Naive B cell (primary cell): ENCODE results near the gene ITPR3. TPM values are rescaled to one million over a fixed set of nuclear protein-coding genes. Genes with fewer than 3 reads are reported as not detected.
A peak's percentile ranks its signal among the peaks of the same experiment; 100 is the strongest.

Source experiments
- ATAC-seq, 2 donors: fragments of 150-1000 bp; cut with Tn5 transposase; 2 replicates each; pipeline ENCODE4 v1.10.0; 2021; ENCODE audit warnings: low read depth in 2 of 2, mild to moderate bottlenecking in 2 of 2, moderate library complexity in 2 of 2
- DNase-seq: peaks from one replicate; pipeline ENCODE4 v3.0.0; 2022
- H3K27ac Mint-ChIP-seq, 6 donors: one replicate each; pipeline ENCODE4 v1.8.0; 2020 to 2022; ENCODE audit warnings: mild to moderate bottlenecking in 6 of 6, mixed read lengths in 6 of 6, moderate library complexity in 5 of 6, inconsistent platforms in 2 of 6
- H3K27me3 Mint-ChIP-seq, 3 donors: one replicate each; pipeline ENCODE4 v1.8.0; 2021 to 2022; ENCODE audit warnings: mixed read lengths in 3 of 3, mild to moderate bottlenecking in 1 of 3
- H3K36me3 Mint-ChIP-seq, 2 donors: one replicate each; pipeline ENCODE4 v1.8.0; 2020 to 2022; ENCODE audit warnings: mixed read lengths in 2 of 2, inconsistent platforms in 1 of 2, mild to moderate bottlenecking in 1 of 2
- H3K4me1 Mint-ChIP-seq, 3 donors: one replicate each; pipeline ENCODE4 v1.8.0; 2020 to 2022; ENCODE audit warnings: mixed read lengths in 3 of 3, inconsistent platforms in 1 of 3, mild to moderate bottlenecking in 1 of 3, moderate library complexity in 1 of 3
- H3K4me3 Mint-ChIP-seq, 8 donors: one replicate each; pipeline ENCODE4 v1.8.0; 2020 to 2022; ENCODE audit warnings: mild to moderate bottlenecking in 8 of 8, mixed read lengths in 8 of 8, moderate library complexity in 8 of 8, inconsistent platforms in 2 of 8
- H3K9me3 Mint-ChIP-seq, 7 donors: one replicate each; pipeline ENCODE4 v1.8.0; 2020 to 2022; ENCODE audit warnings: mixed read lengths in 7 of 7, mild to moderate bottlenecking in 5 of 7, inconsistent platforms in 2 of 7, moderate library complexity in 1 of 7
- polyA plus RNA-seq, 6 donors: library from polyadenylated mRNA; unstranded; fragments of 300-500 nt; fragmentation: Illumina TruSeq; gene quantifications; one replicate each; pipeline ENCODE4 v1.2.3, GENCODE V29; 2021; ENCODE audit warnings: low read depth in 6 of 6

ITPR3 gene
- polyA plus RNA-seq, 6 donors from 2014 or later: 0.22 to 6.4 (median 1.7) TPM

DNA sequence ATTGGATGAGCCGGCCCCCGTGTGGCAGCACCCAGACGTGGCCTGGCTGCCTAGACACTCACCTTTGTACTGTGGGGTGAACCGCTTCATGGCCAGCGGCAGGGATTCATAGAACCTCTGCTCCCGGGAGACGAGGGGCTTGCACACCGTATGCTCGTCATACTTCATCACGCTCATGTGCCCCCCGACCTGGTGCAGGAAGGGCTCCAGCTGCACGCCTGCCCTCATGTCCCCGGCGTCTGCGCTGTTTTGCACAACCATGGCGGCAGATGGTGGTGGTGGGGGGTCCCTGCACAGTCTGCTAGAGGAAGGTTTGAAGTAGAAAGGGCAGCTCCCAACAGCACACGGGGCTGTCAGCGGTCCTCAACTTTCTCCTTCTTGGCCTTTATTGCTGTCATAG, 114.1 kb downstream of the ITPR3 start:
- no peaks in the 10 kb centered on the region for H3K27me3 Mint-ChIP-seq
- no peaks in the 10 kb centered on the region for H3K4me1 Mint-ChIP-seq
- no peak overlapping the region for H3K4me3 Mint-ChIP-seq
- DNase-seq (no peak), ATAC-seq (no peak)
- no peaks in the 10 kb centered on the region for H3K36me3 Mint-ChIP-seq
- H3K9me3 Mint-ChIP-seq: no peaks in the 10 kb centered on the region
- H3K27ac Mint-ChIP-seq: no peak overlapping the region

DNA sequence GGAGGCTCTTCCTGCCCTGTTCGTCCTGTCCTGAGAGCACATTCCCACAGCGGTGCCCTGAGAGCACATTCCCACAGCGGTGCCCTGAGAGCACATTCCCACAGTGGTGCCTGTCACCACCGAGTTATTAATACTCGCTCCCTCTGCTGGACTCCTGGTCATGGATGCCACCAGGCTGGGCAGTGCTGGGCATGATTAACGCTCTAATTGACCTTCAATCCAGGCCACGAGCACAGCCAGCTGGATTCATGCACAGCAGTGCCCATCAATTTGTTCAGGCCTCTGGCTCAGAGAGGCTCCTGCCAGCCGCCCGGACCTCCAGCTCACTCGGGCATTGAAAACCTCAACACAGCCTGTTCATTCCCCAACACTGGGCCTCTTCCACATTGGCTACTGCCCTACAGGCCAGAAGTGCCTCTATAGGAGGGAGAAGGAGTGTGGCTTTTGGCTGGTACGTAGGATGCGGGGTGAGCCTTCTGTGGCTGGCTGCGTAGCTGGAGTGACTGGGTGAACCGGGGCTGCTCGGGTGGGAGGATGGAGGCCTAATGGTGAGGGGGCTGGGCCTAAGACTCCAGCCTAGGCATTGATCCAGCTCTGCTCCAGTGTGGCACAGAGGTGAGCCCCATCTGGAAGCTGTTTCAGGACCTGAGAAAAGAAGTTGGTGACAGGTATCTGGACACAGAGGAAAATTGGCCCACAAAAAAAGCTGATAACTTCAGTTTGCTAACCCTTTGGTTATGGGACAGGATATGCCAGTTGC, 116.3 kb downstream of the ITPR3 start:
- peak overlapping the region in 1 of 6 donors; percentile 49 for H3K27ac Mint-ChIP-seq
- no peak for DNase-seq
- ATAC-seq: no peak

DNA sequence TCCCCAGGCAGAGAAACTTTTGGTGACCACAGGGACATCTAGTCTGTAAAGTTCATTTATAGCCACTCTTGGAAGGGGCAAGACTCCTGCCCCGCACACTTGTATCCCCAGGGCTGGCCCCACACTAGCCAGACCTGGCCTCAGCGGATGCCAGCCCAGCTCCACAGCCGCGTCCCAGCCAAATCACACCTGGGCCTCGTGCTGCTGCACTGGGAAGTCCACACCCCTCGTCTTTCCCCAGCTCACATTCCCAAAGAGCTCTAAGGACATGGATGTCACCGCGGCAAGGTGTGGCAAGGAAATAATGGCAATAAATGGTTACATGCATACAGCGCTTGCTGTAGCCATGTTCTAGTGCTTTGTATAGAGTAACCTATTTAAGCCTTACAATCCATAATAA, 117.0 kb downstream of the ITPR3 start:
- no peak overlapping the region for H3K27ac Mint-ChIP-seq
- no peak overlapping the region for H3K4me3 Mint-ChIP-seq
- no peaks in the 10 kb centered on the region for H3K36me3 Mint-ChIP-seq
- H3K4me1 Mint-ChIP-seq: peaks cover 0 to 4% (median 0%) of the 10 kb centered on the region in 3 donors
- ATAC-seq (no peak), DNase-seq (no peak)
- peaks cover 7 to 13% (median 11%) of the 10 kb centered on the region in 3 donors for H3K27me3 Mint-ChIP-seq
- no peaks in the 10 kb centered on the region for H3K9me3 Mint-ChIP-seq

More for the DNA sequence above, 116.3 kb downstream of the ITPR3 start:
- Mint-ChIP-seq H3K9me3 (no peaks in the 10 kb centered on the region), H3K4me3 (no peak overlapping the region), H3K4me1 (no peaks in the 10 kb centered on the region), H3K27me3 (peaks cover 3 to 6% (median 4%) of the 10 kb centered on the region in 3 donors), H3K36me3 (no peaks in the 10 kb centered on the region)

DNA sequence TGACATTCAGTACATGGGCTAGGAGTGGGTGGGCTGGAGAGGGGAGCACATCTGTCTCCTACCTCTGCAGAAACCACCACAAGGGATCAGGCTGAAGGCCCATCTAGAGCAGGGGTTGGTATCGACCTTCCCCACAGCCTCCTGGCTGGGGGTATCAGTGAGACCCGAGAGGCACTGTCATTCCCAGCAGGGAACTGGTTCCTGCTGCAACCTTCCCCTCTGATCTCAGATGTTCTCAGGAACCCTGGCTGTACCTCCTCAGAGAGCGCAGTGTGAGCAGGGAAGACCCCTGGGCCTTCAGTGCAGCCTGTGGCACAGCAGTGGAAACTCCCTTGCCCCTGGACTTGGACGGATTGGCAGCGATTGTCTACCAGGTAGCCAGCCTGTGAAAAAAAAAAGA, 117.8 kb downstream of the ITPR3 start:
- Mint-ChIP-seq H3K27me3 (peaks cover 7 to 13% (median 11%) of the 10 kb centered on the region in 3 donors), H3K4me1 (peaks cover 0 to 4% (median 0%) of the 10 kb centered on the region in 3 donors), H3K4me3 (no peak overlapping the region), H3K9me3 (no peaks in the 10 kb centered on the region), H3K36me3 (no peaks in the 10 kb centered on the region), H3K27ac (no peak overlapping the region)
- DNase-seq: no peak
- ATAC-seq: no peak

DNA sequence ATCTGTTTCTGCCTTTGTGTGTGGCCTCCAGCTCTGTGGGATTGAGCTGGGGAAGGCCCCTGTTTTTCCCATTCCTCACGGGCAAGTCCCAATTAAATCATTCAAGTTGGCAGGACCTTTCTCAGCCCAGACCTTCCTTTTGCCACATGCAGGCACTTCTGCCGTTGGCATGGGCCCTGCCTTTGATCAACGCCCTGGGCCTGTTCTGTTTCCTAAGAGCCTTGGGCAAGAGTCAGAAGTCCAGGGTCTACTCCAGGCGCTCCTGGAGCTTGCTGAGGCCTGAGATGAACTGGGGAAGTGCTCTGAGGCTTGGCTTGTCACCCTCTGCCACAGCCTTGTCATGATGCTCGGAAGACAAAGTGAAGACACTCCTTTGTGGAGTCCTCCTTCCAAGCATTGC, 118.4 kb downstream of the ITPR3 start:
- Mint-ChIP-seq H3K4me3 (no peak overlapping the region), H3K9me3 (no peaks in the 10 kb centered on the region), H3K4me1 (peaks cover 5 to 7% (median 6%) of the 10 kb centered on the region in 3 donors), H3K27me3 (peaks cover 7 to 13% (median 11%) of the 10 kb centered on the region in 3 donors), H3K36me3 (no peaks in the 10 kb centered on the region), H3K27ac (peak overlapping the region in 1 of 6 donors; percentile 54)
- DNase-seq (no peak), ATAC-seq (no peak)

DNA sequence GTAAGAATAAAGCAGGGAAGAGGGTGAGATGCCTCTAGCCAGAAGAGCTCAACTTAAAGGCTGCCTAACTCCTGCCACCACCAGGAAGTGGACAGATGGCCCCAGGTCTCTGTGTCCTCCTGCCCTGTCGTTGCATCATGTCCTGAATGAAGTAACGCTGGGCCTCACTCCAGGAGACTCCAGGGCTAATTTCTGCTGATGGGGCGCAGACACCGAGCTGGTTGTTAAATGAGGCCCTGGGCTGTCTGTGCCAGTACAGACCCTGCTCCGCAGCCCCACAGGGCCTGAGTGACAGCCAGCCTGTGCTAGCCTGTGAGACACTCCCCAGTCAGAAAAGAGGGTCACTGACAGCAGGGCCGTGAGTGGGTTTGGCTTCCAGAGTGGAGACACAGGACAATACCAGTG, 119.1 kb downstream of the ITPR3 start:
- ATAC-seq (no peak), DNase-seq (no peak)
- no peak overlapping the region for H3K4me3 Mint-ChIP-seq
- peaks cover 5 to 7% (median 6%) of the 10 kb centered on the region in 3 donors for H3K4me1 Mint-ChIP-seq
- peaks cover 7 to 13% (median 11%) of the 10 kb centered on the region in 3 donors for H3K27me3 Mint-ChIP-seq
- H3K27ac Mint-ChIP-seq: no peak overlapping the region
- no peaks in the 10 kb centered on the region for H3K9me3 Mint-ChIP-seq
- no peaks in the 10 kb centered on the region for H3K36me3 Mint-ChIP-seq

DNA sequence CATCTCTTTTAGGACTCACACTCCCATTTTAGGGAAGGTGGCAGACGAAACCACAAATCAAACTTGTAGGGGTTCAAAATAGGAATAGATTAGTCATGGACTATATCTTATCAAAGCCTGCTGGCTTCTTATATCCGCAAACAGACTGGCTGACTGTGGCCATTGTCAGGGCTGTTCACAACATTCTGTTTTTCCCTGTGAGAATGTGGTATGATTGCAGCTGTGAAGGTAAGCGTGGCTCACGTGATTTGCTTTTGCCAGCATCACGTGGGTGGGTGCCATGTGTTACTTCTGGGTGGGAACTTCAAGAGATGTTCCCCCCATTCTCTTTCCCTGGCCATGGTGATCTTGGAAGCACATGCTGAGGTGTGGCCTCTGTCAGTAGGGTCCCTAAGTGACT, 119.7 kb downstream of the ITPR3 start:
- Mint-ChIP-seq H3K36me3 (no peaks in the 10 kb centered on the region), H3K27me3 (peaks cover 7 to 13% (median 11%) of the 10 kb centered on the region in 3 donors), H3K4me1 (peaks cover 5 to 7% (median 6%) of the 10 kb centered on the region in 3 donors), H3K9me3 (no peaks in the 10 kb centered on the region), H3K4me3 (no peak overlapping the region), H3K27ac (no peak overlapping the region)
- DNase-seq: no peak
- no peak for ATAC-seq

DNA sequence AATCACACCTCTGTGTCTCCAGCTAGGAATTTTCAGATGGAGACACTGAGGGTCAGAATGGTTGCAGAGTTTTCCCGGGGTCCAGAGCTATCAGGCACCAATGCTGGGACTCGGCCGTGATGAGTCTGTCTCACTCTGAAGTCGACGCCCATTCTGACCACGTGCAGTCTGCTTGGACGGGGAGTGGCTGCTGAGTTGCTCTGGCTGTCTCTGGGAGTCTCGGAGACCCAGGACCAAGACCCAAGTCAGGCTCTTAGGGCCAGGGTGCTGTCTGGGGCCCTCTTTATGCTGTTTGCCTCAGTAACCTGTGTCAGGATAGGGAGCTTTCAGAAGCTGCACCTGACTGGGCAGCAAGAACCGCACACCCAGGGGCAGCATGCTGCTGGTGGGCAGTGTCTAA, 121.0 kb downstream of the ITPR3 start:
- Mint-ChIP-seq H3K4me3 (no peak overlapping the region), H3K4me1 (peaks cover 5 to 7% (median 6%) of the 10 kb centered on the region in 3 donors), H3K9me3 (no peaks in the 10 kb centered on the region), H3K27ac (no peak overlapping the region), H3K36me3 (no peaks in the 10 kb centered on the region), H3K27me3 (peaks cover 7 to 17% (median 13%) of the 10 kb centered on the region in 3 donors)
- DNase-seq (no peak), ATAC-seq (no peak)

DNA sequence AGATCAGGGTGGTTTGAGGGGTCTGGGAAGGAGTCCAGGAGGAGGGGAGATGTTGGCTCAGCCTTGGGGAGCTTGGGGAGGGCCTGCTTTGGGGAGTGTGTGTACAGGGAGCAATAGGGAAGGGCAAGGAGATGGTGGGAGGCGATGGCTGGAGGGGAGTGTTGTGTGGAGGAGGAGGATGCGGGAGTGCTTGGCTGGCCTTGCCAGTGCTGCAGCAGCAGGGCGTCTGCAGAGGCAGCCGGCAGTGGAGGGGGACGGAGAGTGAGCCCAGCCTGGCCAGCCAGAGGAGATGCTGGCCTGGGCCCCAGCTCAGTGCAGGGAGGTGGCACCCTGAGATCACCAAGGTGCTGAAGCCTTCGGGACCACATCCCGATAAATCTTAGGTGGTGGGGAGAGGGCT, 121.7 kb downstream of the ITPR3 start:
- H3K27ac Mint-ChIP-seq: no peak overlapping the region
- peaks cover 7 to 24% (median 20%) of the 10 kb centered on the region in 3 donors for H3K27me3 Mint-ChIP-seq
- ATAC-seq: no peak

DNA sequence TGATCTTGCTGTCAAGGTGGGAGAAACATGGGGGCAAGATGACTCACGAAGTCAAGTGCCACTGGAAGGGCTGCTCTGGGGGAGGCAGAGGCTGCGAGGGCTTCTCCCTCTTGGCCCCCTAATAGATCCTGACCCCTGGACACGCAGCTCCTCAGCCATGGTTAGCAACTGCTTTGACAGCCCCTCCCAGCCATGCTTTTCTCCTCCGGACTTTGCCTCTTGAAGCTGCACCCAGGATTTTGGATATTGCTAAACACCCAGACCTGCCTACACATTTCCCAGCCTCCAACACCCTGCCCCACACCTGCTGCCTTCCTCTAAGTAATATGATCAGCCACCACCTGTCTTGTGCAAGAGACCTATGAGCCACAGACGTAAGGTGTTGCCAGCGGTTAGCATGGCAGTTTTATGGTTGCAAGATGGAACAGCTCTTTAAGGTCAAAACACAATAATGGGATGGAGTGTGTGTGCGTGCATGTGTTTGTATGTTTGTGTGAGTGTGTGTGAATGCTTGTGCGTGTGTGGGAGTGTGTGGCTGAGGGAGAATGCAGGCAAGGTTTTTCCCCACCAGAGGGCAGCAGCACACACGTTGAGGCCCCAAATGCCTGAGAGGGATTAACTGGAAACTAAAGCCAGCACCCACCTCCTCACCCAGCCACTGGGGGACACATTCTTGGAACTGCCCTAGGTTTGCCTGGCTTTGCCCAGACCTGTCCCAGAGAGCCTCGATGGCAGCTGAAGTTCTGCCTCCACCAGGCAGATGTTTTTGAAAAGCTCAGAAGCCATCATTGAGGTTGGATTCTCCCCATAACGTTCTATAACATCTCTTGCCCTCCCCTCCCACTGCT, 123.1 kb downstream of the ITPR3 start:
- Mint-ChIP-seq H3K4me1 (peaks cover 5 to 7% (median 6%) of the 10 kb centered on the region in 3 donors), H3K36me3 (no peaks in the 10 kb centered on the region), H3K4me3 (no peak overlapping the region), H3K27me3 (peaks cover 7 to 30% (median 26%) of the 10 kb centered on the region in 3 donors), H3K9me3 (no peaks in the 10 kb centered on the region), H3K27ac (no peak overlapping the region)
- ATAC-seq (peak; percentile 76 to 89), DNase-seq (peak; percentile 62)

More for the DNA sequence above, 121.7 kb downstream of the ITPR3 start:
- Mint-ChIP-seq H3K4me3 (no peak overlapping the region), H3K4me1 (peaks cover 5 to 7% (median 6%) of the 10 kb centered on the region in 3 donors), H3K9me3 (no peaks in the 10 kb centered on the region), H3K36me3 (no peaks in the 10 kb centered on the region)
- no peak for DNase-seq

DNA sequence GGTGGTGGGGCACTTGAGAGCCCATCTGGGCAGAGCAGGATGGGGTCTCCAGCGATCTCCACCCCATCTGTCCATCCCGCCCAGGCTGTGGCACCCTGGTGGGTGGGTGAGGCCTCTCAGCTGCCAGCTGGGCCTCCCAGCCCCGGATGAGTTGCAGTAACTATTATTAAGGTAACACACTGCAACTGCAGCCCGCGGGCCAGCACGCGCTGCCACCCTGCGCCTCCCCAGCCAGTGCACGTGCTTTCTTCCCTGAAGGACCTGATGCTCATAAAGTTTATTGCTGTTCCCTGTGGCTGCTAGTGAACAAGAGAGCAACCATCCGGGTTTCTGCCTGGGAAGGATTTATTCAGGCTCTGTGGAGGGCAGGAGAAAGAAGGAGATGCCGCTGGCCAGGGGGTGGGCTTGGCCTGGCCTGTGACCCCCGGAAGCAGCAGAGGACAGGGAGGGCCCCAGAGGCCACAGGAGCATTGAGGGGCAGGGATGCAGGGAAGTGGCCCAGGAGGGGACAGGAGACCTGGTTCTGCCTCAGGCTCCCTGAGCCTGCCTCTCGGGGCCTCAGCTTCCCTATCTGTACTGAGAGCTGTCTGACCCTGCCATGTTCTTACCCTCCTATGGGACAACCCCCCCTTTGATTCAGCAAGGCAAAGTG, 123.9 kb downstream of the ITPR3 start:
- H3K4me3 Mint-ChIP-seq: no peak overlapping the region
- H3K9me3 Mint-ChIP-seq: no peaks in the 10 kb centered on the region
- no peaks in the 10 kb centered on the region for H3K36me3 Mint-ChIP-seq
- no peak for DNase-seq
- peaks cover 5 to 7% (median 6%) of the 10 kb centered on the region in 3 donors for H3K4me1 Mint-ChIP-seq
- peak overlapping the region in 1 of 6 donors; percentile 5 for H3K27ac Mint-ChIP-seq
- peaks cover 7 to 30% (median 26%) of the 10 kb centered on the region in 3 donors for H3K27me3 Mint-ChIP-seq
- no peak for ATAC-seq

DNA sequence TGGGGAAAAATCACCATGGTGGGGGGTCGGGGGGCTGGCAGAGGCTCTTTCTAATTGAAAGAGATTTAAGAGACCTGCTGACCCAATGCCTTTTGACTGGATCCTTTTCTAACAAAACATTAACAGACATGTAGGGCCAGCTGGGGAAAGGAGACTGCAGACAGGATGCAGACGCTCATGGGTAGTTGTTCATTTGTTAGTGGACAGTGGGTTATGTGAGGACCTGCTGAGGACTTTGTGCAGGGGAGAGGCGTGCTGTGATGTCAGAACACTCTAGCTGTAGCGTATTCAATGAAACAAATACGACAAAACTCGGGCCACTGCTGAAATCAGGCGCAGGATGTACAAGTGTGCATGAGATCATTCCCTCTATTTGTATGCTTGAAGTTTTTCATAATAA, 124.4 kb downstream of the ITPR3 start:
- Mint-ChIP-seq H3K36me3 (no peaks in the 10 kb centered on the region), H3K27ac (peak overlapping the region in 1 of 6 donors; percentile 5), H3K4me1 (peaks cover 5 to 7% (median 6%) of the 10 kb centered on the region in 3 donors), H3K9me3 (no peaks in the 10 kb centered on the region), H3K4me3 (no peak overlapping the region), H3K27me3 (peaks cover 7 to 30% (median 29%) of the 10 kb centered on the region in 3 donors)
- no peak for ATAC-seq
- no peak for DNase-seq
